Measurements from ENCODE around the gene ZFP92. TPM values are rescaled to one million over a fixed set of nuclear protein-coding genes. Genes with fewer than 3 reads are reported as not detected.
A peak's percentile ranks its signal among the peaks of the same experiment; 100 is the strongest.

ZFP92 gene
- total and polyA plus RNA-seq, 2 experiments from 2014 or later, result 0.09 TPM; not detected in 1

DNA sequence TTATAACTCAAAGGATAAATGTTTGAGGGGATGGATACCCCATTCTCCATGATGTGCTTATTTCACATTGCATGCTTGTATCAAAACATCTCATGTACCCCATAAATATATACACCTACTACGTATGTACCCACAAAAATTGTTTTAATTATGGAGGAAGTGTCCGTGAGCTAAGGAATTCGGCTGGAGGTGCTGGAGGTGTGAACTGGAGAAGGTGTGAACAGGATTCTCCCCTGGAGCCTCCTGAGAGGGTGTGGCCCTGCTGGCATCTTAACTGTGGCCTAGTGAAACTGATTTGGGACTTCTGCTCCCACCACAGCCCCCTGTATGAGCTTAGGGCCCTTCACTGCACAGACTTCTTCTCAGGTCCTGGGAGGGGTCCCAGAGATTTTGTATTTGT, 33.5 kb upstream of the ZFP92 start:
- Histone ChIP-seq H3K4me3 (no peak overlapping the region), H3K9me3 (ENCODE audit: low read depth) (no peaks in the 10 kb centered on the region)

DNA sequence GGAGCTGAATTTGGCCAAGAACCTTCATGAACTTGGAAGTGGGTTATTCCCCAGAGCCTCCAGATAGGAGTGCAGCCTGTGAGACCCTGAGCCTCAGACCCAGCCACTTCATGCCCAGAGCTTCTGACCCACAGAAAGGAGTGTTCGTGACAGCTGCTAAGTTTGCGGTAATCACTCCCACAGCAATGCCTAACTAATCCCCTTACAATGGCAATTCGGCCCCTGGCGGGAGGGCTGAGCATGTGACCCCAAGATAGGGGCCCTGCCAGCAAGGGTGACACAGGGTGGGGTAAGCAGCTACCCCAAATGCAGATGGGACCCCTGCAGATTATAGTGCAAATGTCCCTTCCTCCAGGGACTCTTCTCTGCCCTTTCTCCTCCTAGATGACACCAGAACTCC, 32.7 kb upstream of the ZFP92 start:
- Histone ChIP-seq H3K4me1 (ENCODE audit: low read depth) (no peaks in the 10 kb centered on the region), H3K36me3 (no peaks in the 10 kb centered on the region), H3K9me3 (ENCODE audit: low read depth) (no peaks in the 10 kb centered on the region), H3K4me3 (no peak overlapping the region), H3K27ac (no peak overlapping the region), H3K27me3 (no peaks in the 10 kb centered on the region)
- no peak for DNase-seq (ENCODE audit: low read depth in 1 of 2, low spot score in 1 of 2)
- TF ChIP-seq, protein P1, sequence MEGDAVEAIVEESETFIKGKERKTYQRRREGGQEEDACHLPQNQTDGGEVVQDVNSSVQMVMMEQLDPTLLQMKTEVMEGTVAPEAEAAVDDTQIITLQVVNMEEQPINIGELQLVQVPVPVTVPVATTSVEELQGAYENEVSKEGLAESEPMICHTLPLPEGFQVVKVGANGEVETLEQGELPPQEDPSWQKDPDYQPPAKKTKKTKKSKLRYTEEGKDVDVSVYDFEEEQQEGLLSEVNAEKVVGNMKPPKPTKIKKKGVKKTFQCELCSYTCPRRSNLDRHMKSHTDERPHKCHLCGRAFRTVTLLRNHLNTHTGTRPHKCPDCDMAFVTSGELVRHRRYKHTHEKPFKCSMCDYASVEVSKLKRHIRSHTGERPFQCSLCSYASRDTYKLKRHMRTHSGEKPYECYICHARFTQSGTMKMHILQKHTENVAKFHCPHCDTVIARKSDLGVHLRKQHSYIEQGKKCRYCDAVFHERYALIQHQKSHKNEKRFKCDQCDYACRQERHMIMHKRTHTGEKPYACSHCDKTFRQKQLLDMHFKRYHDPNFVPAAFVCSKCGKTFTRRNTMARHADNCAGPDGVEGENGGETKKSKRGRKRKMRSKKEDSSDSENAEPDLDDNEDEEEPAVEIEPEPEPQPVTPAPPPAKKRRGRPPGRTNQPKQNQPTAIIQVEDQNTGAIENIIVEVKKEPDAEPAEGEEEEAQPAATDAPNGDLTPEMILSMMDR (IDR thresholded peaks at IDR 0.05; ENCODE audit: low read depth, low read length), result no peak

More for the DNA sequence above, 33.5 kb upstream of the ZFP92 start:
- Histone ChIP-seq H3K36me3 (no peaks in the 10 kb centered on the region), H3K27ac (no peak overlapping the region), H3K4me1 (ENCODE audit: low read depth) (no peaks in the 10 kb centered on the region), H3K27me3 (no peaks in the 10 kb centered on the region)
- TF ChIP-seq, protein P1 (IDR thresholded peaks at IDR 0.05; ENCODE audit: low read depth, low read length), result no peak
- DNase-seq (ENCODE audit: low read depth in 1 of 2, low spot score in 1 of 2), result no peak

DNA sequence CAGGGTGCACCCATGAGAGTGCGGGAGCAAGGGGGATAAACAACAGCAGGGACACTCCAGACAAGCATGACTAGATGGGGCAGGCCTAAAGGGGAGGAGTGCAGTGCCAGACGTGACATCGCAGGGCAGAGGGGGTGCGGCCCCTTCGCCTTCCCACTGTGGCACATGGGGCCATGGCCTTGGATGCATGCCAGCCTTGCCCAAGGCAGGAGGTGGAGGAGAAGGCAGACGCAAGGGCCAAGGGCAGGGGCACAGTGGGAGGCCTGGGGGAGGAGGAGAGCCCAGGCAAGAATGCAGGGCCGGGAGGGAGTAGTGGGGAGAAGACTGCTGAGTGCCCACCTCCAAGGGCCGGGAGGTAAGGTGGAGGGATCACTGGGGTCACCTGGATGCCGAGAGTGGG, 31.8 kb upstream of the ZFP92 start:
- no peaks in the 10 kb centered on the region for H3K9me3 ChIP-seq (ENCODE audit: low read depth)
- no peaks in the 10 kb centered on the region for H3K4me1 ChIP-seq (ENCODE audit: low read depth)
- no peak for DNase-seq (ENCODE audit: low read depth in 1 of 2, low spot score in 1 of 2)
- H3K27me3 ChIP-seq, result no peaks in the 10 kb centered on the region
- TF ChIP-seq, protein P1 (IDR thresholded peaks at IDR 0.05; ENCODE audit: low read depth, low read length), result no peak
- no peaks in the 10 kb centered on the region for H3K36me3 ChIP-seq
- no peak overlapping the region for H3K4me3 ChIP-seq
- no peak overlapping the region for H3K27ac ChIP-seq

DNA sequence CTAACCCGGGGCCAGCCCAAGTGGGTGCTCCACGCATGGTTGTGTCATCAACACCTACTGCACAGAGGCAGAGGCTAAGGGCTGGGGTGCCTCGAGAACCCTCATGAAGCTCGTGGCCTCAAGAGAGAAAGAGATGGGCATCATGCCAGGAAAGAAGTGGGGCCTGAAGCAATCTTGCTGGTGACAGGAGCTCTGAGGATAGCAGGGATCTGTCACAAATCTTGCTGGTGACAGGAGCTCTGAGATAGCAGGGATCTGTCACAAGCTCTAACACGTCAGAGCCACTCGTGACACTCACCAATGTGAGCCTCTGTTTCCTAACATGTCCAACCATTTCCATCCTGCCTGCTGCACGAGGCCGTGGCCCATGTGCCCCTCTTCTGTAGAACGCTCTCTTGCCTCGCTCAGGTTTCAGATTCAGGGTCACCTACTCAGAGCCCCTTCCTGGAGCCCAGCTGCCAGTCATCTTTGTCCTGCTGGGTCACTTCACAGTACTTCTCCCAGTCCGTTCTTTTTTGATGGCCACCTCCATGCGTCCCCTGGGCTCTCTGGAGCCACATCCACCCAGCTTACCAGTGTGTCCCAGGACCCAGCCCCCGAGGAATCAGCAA, 31.2 kb upstream of the ZFP92 start:
- DNase-seq (ENCODE audit: low read depth in 1 of 2, low spot score in 1 of 2), result peak in 1 of 2 donors; percentile 53
- Histone ChIP-seq H3K9me3 (ENCODE audit: low read depth) (no peaks in the 10 kb centered on the region), H3K4me3 (no peak overlapping the region), H3K4me1 (ENCODE audit: low read depth) (no peaks in the 10 kb centered on the region), H3K36me3 (no peaks in the 10 kb centered on the region), H3K27me3 (no peaks in the 10 kb centered on the region), H3K27ac (peak overlapping the region; percentile 21)
- TF ChIP-seq, protein P1 (IDR thresholded peaks at IDR 0.05; ENCODE audit: low read depth, low read length), result no peak

DNA sequence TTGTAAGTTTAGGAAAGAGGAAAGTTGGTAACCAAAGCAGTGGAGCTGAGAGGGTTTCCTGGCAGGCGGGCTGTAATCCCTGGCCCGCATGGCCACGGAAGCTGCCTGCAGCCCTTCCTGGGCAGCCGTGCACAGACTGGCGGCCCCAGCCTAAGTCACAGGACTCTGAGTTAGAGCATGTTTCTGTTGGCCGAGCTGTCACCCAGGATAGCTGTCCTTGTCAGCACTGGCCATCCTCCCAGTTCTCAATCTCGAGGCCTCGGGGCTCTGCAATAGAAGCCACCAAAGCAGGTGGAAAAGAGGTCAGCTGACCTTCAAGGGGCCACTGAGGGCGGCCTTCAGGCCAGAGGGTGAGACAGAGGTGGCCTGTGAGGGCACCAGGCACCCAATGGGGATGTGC, 30.6 kb upstream of the ZFP92 start:
- no peak for DNase-seq (ENCODE audit: low read depth in 1 of 2, low spot score in 1 of 2)
- Histone ChIP-seq H3K9me3 (ENCODE audit: low read depth) (no peaks in the 10 kb centered on the region), H3K4me3 (no peak overlapping the region), H3K27ac (peak overlapping the region; percentile 21), H3K4me1 (ENCODE audit: low read depth) (no peaks in the 10 kb centered on the region), H3K27me3 (no peaks in the 10 kb centered on the region), H3K36me3 (no peaks in the 10 kb centered on the region)
- TF ChIP-seq, protein P1 (IDR thresholded peaks at IDR 0.05; ENCODE audit: low read depth, low read length), result no peak
